ENCODE data around the gene PDGFA.

The PDGFA gene

DNA sequence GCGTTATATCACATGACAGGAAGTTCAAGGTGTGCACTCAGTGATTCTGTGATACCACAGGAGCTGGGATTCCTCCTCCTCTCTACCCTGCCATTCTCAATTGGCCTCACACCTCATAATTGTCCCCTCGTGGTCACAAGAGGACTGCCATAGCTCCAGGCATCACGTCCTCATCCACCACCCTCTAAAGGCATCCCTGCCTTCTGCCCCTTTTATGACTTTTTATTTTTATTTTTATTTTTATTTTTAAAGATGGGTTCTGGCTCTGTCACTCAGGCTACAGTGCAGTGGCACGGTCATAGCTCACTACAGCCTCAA, 47.0 kb downstream of the PDGFA start:
- no peak for DNase-seq (ENCODE audit: low read depth)

DNA sequence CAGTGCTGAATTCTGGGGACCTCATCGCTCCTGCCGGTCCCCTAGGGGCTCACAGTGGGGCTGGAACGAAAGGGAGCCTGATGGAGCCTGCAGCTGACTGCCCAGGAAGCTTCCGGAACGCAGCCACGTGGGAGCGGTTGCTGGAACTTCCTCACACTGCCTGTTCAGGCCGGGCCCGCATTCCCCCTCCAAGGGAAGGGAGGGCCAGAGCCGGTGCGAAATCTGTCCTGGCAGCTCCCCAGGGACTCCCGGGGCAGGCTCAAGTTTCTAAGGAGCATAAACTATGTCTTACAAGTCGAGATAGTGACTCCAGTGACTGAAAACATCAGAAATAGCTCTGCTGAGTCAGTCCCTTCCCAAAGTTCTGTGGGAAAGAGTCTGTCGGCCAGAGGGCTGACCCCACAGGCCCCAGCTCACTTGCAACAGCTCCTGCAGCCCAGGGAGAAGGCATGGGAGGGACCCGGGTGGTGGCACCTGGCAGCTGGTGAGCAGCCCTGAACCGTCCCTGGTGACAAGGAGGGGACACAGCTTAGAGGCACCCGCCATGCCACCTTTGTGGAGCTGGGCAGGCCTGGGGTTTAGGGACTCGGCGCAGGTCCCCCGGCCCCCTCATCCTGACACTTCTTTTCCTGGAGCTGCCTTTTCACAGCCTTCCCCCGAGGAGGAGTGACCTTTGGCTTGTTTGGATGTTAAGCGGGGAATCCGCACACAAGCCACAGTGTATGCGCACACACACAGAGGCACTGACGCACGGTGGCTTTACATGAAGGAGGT, 47.6 kb downstream of the PDGFA start:
- no peak for DNase-seq (ENCODE audit: low read depth)

DNA sequence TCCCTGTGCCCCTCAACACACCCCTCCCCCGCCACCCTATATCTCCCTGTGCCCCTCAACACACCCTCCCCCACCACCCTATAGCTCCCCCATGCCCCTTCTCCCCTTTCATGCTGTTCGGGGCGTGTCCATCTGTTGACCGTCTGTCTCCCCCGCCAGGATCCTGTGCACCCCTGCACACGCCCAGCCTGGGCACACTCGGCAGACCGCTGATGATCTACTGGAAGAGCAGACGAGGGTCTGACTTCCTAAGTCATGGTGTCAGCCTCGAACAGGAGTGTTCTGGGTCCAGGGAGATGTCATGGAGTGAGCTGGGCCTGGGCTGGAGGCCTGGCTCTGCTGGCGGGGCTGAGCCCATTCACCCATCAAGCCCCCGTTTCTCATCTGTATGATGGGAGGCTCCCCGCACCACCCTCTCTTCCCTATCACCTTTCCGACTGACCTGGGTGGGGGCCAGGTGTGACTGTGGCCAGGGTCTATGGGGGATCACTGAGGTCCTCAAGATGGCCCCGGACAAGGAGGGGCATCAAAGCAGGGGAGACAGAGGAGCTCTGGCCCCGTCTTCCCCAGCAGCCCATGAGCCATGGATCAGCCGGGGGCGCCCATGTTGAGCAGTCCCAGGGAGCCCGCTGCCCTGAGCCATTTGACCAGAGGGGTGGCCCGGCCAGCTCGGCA, 48.3 kb downstream of the PDGFA start:
- DNase-seq (ENCODE audit: low read depth) = no peak

DNA sequence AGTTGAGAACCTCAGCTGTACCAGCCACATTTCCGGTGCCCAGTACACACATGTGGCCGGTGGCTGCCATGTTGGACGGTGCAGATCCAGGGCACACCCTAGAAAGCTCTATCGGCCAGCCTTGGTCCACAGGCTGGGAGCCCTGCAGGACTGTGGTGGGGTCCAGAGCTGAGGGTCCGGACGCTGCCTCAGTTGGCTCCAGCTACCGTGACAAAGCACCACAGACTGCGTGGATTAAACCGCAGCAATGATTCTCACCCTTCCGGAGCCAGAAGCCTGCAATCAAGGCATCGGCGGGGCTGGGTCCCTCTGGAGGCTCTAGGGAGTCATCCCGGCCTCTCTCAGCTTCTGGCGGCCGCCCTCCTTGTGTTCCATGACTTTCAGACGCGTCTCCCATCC, 50.1 kb downstream of the PDGFA start:
- no peak for DNase-seq (ENCODE audit: low read depth)

DNA sequence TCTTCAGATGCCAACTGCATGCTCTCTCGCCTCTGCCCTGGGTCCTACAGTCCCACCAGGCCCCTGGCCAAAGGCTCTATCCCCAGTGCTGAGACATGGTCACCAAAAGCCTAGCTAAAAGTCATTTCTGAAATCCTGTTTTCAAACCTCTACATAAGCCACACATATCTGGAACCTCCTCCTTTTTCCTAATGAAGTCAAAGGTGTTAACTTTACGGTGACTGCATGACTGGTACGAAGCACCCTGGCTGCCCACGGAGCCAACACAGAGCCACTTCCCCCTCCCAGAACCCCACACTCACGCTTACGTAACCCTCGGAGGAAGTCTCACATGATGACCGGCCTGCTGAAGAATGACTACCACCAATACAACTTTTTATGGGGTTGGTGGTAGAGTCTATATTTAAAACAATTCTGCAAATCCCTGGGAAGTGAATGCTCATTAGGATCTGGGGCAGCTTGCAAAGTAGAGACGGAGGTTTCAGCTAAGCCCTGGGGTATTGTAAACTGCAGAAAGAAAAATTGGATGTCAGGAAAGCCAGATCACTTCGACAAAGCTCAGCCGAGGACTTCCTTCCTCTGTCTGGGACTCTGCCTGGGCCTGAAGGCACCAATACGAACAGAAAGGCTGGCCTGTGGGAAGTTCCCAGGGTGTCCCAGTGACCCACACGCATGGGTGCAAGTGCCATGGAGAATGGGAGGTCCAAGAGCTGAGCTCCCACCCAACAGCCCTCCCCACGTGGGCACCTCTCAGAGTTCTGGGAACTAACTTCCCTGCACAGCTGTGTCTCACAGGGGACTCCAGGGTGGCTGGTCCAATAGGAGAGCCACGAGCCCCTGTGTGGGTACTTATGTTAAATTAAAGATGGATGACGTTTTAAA, 50.7 kb downstream of the PDGFA start:
- no peak for DNase-seq (ENCODE audit: low read depth)

- no peak for DNase-seq (ENCODE audit: low read depth)
Measured at GRCh38 chr7:467856-468545, 51.6 kb downstream of the PDGFA start.

GRCh38 chr7:467393-467828, 52.2 kb downstream of the PDGFA start:
- no peak for DNase-seq (ENCODE audit: low read depth)

DNA sequence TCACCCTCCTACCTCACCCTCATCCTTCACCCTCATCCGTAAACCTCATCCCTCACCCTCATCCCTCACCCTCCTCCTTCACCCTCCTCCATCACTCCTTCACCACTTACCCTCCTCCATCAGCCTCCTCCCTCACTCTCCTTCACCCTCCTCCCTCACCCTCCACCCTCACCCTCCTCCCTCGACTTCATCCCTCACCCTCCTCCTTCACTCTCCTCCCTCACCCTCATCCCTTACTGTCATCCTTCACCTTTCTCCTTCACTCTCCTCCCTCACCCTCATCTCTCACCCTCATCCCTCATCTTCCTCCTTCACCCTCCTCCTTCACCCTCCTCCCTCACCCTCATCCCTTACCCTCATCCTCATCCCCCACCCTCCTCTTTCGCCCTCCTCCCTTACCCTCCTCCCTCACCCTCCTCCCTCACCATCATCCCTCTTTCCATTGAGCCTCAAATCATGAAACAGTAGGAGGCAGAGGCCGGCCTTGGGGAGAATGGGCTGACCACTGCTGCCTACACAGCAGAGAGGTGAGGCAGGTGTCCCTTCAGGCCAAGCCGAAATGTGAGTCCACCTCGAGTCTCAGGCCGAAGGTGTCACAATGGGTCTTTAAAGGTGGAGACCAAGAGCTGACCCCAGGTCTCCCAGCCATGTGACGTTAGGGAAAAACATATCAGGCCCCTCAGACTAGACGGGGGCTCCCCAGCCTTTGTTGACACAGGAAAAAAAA, 53.0 kb downstream of the PDGFA start:
- DNase-seq (ENCODE audit: low read depth) = no peak

DNA sequence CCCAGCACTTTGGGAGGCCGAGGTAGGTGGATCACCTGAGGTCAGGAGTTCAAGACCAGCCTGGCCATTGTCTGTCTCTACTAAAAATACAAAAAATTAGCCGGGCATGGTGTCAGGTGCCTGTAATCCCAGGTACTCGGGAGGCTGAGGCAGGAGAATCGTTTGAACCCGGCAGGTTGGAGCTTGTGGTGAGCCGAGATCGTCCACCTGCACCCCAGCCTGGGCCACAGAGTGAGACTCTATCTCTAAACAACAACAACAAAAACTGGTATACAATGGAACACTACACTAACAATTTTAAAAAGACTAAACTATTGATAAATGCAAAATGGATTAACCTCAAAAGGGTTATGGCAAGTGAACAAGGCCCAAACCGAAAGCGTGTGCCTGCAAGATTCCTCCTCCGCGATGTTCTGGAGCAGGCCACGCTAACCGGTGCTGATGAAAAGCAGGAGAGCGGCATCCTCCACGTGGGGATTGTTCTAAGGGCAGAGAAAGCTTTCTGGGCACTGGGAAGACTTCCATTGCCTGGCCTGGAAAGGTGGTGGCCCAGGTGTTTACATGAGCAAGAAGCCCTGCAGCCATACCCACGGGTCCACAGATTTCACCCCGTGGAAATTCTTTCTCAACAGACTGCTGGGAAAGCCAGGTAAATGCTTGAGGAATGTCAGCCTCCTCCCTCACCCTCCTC, 53.8 kb downstream of the PDGFA start:
- DNase-seq (ENCODE audit: low read depth) = no peak

DNA sequence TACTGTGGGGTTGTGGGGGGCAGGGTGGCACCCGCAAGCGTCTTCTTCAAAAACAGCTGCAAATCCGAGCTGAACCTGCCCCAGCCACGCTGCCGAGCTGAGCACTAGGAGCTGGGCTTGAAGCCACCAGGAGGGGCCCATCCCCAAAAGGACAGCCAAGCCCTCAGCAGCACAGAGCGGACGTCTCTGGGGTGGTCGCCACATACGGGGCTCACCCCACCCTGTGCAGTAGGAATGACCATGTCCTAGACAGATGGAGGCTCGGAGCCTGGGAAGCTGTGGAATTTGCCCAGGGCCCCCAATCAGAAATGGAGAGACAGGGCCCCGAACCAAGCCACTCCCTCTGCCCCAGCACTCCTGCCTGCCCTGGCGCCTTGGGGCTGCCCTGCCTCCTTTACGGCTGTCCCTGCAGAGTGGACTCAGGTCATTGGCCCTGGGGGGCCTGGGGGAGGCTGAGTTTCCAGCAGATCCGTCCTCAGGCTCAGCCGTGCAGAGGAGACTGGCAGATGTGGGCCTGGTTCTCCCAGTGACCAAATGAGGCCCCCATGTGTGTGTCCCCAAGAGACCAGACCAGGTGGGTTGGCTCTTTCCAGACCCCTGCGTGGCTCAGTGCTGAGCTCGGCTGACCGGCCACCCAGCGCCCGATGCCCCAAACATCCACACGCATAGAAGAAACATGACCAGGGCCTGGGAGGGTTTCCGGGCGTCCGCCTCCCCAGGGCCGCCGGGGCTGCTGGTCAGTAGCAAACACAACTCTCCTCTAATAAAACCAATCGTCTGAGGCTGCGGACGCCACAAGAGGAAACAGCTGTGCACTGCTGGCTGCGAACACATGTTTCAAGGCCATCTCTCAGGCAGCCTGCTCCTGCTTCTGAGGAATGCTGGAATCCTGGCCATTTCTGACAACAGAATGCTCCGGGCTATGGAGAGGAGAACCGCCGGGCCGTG, 54.9 kb downstream of the PDGFA start:
- DNase-seq (ENCODE audit: low read depth) = no peak

DNA sequence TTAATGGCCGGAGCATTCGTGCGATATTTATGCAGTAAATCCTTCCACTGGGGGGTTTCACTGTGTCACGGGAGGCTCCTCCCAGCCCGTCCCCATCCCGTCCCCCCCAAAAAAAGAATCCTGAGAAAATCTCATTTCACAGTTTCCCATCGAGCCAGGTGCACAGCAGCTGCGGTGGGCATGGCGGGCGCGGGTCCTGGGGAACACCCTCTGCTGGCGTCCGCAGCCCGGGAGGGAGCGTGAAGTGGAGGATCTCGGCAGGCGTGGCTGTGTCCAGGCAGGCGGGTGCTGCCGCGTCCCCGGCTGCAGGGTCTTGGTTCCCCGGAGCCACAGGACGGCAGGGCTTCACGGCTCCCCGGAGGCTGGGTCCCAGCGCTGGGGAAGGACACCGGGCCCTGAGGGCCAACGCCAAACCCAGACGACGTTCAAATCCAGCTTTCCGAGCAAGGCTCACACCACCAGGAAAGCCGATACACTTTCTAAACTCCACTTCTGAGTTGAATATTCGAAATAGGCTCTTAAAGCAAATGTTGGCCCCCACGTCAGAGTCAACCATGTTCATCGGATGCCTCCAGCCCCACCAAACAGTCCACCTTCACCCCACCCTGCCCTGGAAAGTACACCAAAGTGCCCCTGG, 55.7 kb downstream of the PDGFA start:
- no peak for DNase-seq (ENCODE audit: low read depth)

- no peak for DNase-seq (ENCODE audit: low read depth)
Measured at GRCh38 chr7:463362-463781, 56.3 kb downstream of the PDGFA start.

DNA sequence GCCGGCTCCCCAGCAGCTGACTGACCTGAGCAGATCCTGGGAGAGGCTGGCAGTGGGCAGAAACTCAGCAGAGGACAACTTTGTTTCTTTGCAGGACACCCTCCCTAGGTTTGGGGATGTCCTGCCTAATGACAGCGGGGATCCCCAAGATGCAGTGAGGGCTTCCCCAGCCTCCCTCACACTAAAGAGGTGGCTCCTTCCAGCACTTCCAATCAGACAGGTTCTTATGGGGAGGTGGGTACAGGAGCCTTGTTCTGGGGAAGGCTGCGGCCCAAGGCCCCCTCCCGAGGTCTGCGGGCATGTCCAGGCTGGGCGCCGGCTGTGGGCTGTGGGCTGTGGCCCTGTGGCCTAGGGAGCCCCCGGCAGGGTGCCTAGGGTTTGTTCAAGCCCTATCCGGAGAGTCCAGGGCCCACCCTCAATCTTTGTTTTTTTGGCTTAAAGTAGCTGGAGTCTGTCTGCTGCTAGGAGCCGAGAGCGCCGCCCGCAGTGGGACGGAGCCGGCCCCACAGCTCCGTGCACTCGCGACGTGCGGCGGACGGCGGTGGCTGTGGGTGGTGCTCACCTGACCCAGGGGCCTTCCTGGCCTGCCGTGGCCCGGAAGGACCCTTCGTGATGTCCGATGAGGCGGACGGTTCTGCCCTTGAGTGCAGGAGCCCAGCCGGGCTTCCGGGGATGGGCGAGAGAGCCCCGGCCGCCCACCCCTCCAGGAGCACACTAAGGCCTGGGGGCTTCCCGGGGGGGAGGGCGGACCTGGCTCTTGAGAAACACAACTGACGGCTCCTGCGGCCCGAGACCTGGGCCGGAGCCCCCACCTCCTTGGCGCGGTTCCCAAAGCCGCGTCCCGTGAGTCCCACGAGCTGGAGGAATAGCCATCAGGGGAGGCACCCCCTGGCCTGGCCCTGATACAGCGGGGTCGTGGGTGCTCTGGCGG, 57.2 kb downstream of the PDGFA start:
- no peak for DNase-seq (ENCODE audit: low read depth)

- no peak for DNase-seq (ENCODE audit: low read depth)
Measured at GRCh38 chr7:461453-462172, 58.0 kb downstream of the PDGFA start.

DNA sequence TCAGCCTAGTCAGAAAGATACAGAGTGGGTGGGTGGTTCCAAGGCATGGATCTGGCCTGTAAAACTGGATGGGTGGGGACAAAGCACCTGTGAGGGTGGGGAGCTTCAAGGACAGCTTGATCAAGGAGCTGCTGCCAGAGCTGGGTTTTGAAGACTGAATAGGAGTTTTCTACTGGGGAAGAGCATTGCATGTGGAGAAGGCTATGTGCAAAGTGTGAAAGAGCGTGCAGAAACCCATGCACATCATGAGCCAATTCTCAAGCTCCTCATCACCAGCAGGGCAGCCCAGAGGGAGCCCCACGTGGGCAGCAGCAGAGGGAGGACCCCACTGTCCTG, 58.6 kb downstream of the PDGFA start:
- no peak for DNase-seq (ENCODE audit: low read depth)

DNA sequence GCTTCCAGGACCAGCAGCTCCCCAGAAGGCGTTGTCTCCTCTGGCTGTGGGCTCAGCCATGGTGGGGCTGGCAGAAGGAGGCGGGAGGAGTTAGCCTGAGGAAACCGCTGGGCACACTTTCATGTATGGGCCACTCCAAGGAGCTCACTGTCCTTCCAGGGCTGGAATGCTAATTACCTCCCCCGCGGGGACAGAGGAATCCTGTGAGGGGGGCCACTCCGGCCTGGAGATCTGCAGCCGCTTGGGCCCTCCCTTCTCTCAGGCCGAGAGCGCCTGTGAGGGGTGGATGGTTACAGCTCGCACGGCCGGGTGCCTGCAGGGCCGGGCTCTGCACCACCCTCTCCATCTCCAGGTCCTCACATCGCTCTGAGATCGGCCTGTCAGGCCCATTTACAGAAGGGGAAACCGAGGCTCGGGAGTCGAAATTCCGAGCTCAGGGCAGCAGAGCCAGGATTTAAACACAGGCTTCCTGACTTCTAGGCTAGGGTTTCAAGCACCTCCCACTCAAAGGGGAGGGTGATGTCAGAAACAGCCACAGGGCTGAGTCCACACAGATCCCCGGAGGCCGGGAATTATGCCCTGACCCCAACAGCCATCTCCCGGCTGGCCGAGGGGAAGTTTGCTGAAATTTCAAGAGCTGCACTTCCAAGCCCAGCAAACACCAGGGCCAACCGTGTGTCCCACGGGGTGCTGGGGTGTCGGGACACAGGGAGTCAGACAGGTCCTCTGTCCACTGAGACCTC, 59.1 kb downstream of the PDGFA start:
- DNase-seq (ENCODE audit: low read depth) = no peak
